VCaP (cell line): ENCODE measurements around the gene MIDN.

Experiments used
- H3K27ac ChIP-seq: fragments of 450-650 bp; 2 replicates; pipeline ENCODE4 v1.5.1; 2017
- TF ChIP-seq, protein P1 (sequence below): fragments of 450-650 bp; conservative IDR thresholded peaks from 2 replicates; pipeline ENCODE4 v1.5.1; 2017; ENCODE audit warnings: mild to moderate bottlenecking, moderate library complexity

The MIDN gene

DNA sequence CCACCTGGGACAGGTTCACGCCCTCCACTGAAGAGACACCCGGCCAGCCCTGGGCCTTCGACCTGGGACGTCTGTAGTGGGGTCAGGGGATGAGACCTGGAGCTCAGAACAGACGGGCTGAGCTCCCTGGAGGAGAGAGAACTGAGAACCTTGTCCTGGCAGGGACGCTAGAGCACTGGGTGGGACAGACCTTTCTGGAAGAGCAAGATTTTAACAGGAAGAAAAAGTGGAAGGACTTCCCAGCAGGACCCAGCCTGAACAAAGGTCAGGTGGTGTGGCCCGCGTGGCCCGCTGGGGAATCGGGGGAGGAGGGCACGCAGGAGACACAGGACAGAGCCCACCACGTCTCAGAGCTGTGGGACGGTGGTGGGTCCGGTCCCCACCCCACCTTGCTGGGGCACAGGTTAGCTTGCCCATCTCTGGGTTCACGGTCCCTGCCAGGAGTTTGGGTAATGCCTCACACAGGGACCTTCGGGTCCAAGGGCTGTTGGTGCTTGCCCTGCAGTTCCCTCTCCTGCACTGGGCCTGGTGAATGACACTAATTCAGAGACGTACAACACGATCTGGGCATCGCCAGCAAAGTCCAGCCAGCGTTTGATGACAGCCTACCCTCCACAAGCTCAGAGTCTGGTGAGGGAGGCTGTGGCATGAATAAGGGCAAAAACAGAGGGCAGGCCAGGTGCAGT lies 36.1 kb downstream of the MIDN start:
- TF ChIP-seq, protein P1, sequence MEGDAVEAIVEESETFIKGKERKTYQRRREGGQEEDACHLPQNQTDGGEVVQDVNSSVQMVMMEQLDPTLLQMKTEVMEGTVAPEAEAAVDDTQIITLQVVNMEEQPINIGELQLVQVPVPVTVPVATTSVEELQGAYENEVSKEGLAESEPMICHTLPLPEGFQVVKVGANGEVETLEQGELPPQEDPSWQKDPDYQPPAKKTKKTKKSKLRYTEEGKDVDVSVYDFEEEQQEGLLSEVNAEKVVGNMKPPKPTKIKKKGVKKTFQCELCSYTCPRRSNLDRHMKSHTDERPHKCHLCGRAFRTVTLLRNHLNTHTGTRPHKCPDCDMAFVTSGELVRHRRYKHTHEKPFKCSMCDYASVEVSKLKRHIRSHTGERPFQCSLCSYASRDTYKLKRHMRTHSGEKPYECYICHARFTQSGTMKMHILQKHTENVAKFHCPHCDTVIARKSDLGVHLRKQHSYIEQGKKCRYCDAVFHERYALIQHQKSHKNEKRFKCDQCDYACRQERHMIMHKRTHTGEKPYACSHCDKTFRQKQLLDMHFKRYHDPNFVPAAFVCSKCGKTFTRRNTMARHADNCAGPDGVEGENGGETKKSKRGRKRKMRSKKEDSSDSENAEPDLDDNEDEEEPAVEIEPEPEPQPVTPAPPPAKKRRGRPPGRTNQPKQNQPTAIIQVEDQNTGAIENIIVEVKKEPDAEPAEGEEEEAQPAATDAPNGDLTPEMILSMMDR = no peak
- 0 out of 2 replicates have a peak overlapping the region, but pooled peaks have one; percentile 3 for H3K27ac ChIP-seq

DNA sequence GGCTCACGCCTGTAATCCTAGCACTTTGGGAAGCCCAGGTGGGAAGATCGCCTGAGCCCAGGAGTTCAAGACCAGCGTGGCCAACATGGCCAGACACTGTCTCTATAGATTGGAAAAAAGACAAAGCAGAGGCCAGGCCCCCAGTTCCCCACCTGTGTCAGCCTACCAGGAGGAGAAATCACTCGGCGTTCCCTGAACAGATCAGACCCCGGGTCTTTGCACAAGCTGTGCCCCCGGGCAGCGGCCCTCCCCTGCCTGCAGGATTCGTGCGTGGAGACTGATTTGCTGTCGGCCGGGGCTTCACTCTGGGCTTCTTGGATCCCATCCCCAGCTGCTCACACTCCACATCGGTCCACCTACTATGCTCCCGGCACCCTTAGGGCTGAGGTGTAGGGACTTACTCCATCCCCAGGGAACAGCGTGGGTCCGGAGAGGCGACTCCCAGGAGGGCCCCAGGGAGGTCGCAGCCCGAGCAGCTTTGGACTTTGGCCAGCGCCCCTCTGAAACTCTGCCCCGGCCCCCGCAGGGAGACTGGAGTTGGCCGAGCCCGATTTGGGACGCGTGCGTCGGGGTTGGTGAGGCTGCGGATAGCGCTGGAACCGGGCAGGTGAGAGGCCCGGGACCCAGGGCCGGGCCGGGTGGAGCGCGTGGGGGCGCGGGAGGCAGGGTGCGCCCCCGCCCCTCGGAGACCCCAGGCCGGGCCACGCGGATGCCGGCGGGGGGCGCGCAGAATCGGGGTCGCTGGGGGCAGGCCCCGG lies 36.8 kb downstream of the MIDN start:
- TF ChIP-seq, protein P1 = no peak
- H3K27ac ChIP-seq = peak overlapping the region; percentile 52; the same call in 1 of the 2 replicates

DNA sequence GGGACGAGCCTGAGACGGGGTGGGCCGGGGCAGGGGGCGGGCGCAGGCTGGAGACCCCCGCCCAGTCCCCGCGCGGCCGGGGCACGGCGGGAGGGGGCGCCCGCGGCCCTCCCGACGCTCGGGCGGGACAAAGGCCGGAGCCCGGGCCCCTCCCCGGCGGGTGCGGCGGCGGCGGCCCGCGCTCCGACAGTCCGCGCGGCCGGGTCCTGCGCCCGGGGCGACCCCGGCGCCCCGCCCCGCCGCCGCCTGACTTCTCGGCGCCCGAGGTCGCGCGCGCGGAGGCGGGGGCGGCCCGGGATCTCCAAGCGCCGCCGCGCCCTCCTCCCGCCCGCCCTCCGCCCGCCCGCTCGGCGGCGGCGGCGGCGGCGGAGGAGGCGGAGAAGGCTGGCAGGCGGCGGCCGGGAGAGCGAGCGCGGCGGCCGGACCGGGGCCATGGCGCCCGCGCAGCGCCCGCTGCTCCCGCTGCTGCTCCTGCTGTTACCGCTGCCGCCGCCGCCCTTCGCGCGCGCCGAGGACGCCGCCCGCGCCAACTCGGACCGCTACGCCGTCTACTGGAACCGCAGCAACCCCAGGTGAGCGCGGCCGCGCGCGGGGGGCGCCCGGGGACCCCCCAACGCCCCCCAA lies 37.5 kb downstream of the MIDN start, which contains the start of gene EFNA2:
TSS of gene EFNA2 (plus strand) at position 137 of the 624 bp plus-strand sequence. CDS start at position 433, 296 bp downstream.
- H3K27ac ChIP-seq = peak within 1 kb of the TSS; percentile 52; the same call in 1 of the 2 replicates

DNA sequence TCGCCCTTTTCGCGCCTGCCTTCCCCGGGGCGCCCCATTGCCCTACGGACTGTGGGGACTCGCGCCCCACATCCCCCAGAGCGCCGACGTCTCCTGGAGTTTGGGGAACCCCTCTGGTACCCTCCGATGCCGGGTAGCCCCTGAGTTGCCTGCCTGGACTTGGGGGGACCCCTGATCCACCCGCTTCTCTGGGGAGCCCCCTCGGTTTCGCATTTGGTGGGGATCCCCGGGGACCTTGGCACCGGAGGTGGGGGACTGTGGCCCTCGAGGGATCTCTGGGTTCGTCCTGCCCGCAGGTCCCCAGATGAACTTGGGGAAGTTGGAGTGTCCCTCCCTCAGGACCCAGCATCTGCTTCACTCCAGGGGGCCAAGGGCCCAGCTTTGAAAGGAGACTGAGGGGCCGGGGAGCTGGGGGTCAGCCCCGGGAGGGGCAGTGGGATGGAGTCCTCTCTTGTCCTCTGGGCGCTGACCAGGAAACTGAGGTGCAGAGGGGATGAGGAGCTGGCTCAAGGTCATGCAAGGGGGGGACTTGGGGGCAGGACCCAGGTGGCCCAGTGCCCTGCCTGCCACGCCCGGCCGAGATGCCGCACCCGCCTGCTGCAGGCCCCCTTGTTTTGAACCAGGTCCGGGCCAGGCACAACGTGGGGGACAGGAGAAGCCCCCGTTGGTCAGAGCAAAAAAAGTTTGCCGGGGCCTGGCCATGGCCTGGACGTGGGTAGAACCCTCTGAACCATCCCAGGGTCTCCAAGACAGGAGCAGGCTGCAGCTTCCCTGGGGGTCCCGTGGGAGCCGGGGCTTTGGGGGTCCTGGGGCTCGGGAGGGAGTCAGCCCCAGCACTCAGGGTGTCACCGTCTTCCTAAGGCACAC lies 38.3 kb downstream of the MIDN start:
- TF ChIP-seq, protein P1 = no peak
- peak overlapping the region; percentile 52; the same call in 1 of the 2 replicates for H3K27ac ChIP-seq

More for the DNA sequence above, 37.5 kb downstream of the MIDN start, which contains the start of gene EFNA2:
- TF ChIP-seq, protein P1 = peak; percentile 52

DNA sequence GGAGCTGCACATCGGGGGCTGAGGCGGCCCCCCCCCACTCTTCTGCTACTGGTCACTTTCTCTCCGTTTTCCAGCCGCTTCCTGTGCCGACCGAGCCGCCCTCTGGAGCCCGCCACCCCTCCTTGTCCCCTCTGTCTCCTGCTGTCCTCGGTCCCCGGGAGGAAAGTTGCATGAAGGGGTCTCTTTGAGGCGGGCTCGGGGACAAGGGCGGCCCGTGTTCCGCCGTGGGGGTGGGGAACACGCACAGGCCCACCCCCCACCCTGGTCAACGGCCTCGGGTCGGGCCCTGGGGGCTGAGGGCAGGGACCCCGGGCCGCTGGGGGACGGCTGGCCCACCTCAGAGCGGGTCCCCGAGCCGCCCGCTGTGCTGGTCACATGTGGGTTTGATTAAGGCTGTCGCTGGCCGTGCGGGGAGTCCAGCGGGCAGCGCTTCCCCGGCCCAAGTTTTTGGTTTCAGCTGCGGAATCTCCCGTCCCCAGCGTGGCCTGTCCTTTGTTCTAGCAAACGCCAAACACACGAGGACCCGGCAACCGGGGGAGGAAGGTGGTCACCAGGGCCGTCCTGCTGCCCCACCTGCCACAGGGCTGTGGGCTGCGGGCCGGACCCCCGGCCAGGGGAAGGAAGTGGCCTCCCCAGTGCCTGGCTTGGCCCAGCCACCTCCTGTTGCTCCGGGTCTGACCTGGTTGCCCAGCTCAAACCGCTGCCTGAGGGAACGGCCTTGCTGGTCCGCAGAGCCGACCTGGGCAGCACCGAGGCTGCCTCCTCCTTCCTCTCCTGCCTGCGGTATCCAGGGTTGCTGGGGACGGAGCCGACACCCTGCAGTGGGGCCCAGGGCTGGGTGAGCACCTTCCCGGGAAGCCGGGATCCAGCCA lies 39.2 kb downstream of the MIDN start:
- no peak overlapping the region for H3K27ac ChIP-seq
- TF ChIP-seq, protein P1 = no peak

DNA sequence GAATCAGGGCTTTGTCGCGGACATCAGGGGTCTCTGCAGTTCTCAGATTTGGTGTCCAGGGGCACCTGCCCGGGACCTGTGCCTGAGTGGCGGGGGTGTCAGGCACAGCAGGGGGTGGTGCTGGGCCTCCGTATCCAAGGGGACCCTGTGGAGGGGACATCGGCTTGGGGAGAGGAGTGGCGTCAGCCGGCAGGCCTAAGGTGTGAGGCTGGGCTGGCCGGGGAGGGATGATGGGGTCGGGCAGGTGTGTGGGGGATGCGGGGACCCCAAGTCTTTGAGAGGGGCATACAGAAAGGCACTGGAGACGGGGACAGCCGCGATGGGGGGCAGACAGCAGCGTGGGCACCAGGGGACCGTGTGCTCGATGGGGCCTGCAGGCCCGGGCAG lies 39.8 kb downstream of the MIDN start:
- TF ChIP-seq, protein P1 = no peak
- no peak overlapping the region for H3K27ac ChIP-seq
